Measurements from ENCODE around the gene MSANTD7.
"Not testable (repeated sequence)": the region's sequence is repeated elsewhere in the genome, so short reads cannot be mapped to it uniquely, and the experiment has no call there.

Gene MSANTD7

DNA sequence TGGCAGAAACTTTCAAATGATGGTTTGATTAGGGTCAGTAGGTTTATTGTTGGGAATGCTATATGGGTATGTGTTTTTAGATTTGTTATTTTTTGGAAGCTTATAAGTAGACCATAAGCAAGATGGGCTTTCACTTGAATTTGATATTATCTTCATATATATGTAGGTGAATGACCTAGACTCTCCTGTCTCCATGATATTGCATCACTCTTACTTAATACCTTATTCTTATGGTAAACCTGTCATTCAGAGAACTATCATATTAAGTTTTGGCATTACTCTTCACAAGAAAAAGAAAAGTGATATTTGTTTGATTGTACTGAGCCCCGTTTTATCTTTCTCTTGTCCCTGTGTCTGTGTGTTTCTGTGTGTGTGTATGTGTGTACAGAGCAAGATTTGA is 17.3 kb downstream of the MSANTD7 start:
- no peak overlapping the region for H3K4me3 ChIP-seq (ENCODE audit: low read depth, low read length)
- no peak for DNase-seq (ENCODE audit: low read depth)
- TF ChIP-seq CTCF (IDR thresholded peaks at IDR 0.05; ENCODE audit: control insufficient read depth, extremely low read depth, insufficient read depth): no peak

- no peak for TF ChIP-seq CTCF (IDR thresholded peaks at IDR 0.05; ENCODE audit: control insufficient read depth, extremely low read depth, insufficient read depth)
- DNase-seq (ENCODE audit: low read depth): no peak
Observed at GRCh38 chr10:14858338-14858960, 20.3 kb downstream of the MSANTD7 start.

GRCh38 chr10:14859043-14859442 is 20.9 kb downstream of the MSANTD7 start:
- no peak for DNase-seq (ENCODE audit: low read depth)
- TF ChIP-seq CTCF (IDR thresholded peaks at IDR 0.05; ENCODE audit: control insufficient read depth, extremely low read depth, insufficient read depth): no peak
- no peak overlapping the region for H3K4me3 ChIP-seq (ENCODE audit: low read depth, low read length)

More at GRCh38 chr10:14858338-14858960, 20.3 kb downstream of the MSANTD7 start:
- H3K4me3 ChIP-seq (ENCODE audit: low read depth, low read length): no peak overlapping the region

- H3K4me3 ChIP-seq (ENCODE audit: low read depth, low read length): no peak overlapping the region
- DNase-seq (ENCODE audit: low read depth): peak; percentile 63
- no peak for TF ChIP-seq CTCF (IDR thresholded peaks at IDR 0.05; ENCODE audit: control insufficient read depth, extremely low read depth, insufficient read depth)
Observed at GRCh38 chr10:14859775-14860174, 21.7 kb downstream of the MSANTD7 start.

DNA sequence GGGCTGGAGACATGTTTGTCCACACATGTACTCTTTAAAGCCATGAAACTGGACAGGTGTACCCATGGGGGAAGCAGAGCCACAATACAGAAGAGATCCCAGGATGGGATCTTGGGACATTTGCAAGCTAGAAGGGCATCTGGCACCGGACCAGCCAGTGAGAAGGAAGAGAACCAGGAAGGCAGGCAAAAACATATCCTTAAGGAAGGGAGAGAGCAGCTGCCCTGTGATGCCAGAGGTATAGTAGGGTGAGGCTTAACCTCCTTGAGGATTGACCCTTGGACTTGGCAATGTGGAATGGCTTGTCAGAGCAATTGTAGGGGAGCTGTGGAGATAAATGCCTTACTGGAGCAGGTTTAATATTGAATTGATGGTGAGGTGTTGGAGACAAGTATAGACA is 22.7 kb downstream of the MSANTD7 start:
- H3K4me3 ChIP-seq (ENCODE audit: low read depth, low read length): no peak overlapping the region
- DNase-seq (ENCODE audit: low read depth): no peak
- no peak for TF ChIP-seq CTCF (IDR thresholded peaks at IDR 0.05; ENCODE audit: control insufficient read depth, extremely low read depth, insufficient read depth)

DNA sequence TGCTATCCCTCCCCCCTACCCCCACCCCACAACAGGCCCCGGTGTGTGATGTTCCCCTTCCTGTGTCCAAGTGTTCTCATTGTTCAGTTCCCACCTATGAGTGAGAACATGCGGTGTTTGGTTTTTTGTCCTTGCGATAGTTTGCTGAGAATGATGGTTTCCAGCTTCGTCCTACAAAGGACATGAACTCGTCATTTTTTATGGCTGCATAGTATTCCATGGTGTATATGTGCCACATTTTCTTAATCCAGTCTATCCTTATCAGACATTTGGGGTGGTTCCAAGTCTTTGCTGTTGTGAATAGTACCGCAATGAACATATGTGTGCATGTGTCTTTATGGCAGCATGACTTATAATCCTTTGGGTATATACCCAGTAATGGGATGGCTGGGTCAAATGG is 26.4 kb downstream of the MSANTD7 start:
- H3K4me3 ChIP-seq (ENCODE audit: low read depth, low read length); DNase-seq (ENCODE audit: low read depth): not testable (repeated sequence)

- not testable (repeated sequence) for H3K4me3 ChIP-seq (ENCODE audit: low read depth, low read length); DNase-seq (ENCODE audit: low read depth)
Observed at GRCh38 chr10:14864871-14865270, 26.8 kb downstream of the MSANTD7 start.

GRCh38 chr10:14873090-14873760 is 35.1 kb downstream of the MSANTD7 start:
- no peak for TF ChIP-seq CTCF (IDR thresholded peaks at IDR 0.05; ENCODE audit: control insufficient read depth, extremely low read depth, insufficient read depth)
- H3K4me3 ChIP-seq (ENCODE audit: low read depth, low read length): no peak overlapping the region

More at GRCh38 chr10:14873090-14873760, 35.1 kb downstream of the MSANTD7 start:
- no peak for DNase-seq (ENCODE audit: low read depth)

Data from LNCaP clone FGC (cell line).